GM19193 (cell line): Measurements from ENCODE around the gene ZNF618.

Experiments
- POLR2A ChIP-seq: IDR thresholded peaks from 4 replicates; pipeline ENCODE4 v1.6.1; 2011; ENCODE audit not compliant: insufficient read depth, insufficient read length; ENCODE audit errors: extremely low read depth

ZNF618 gene

DNA sequence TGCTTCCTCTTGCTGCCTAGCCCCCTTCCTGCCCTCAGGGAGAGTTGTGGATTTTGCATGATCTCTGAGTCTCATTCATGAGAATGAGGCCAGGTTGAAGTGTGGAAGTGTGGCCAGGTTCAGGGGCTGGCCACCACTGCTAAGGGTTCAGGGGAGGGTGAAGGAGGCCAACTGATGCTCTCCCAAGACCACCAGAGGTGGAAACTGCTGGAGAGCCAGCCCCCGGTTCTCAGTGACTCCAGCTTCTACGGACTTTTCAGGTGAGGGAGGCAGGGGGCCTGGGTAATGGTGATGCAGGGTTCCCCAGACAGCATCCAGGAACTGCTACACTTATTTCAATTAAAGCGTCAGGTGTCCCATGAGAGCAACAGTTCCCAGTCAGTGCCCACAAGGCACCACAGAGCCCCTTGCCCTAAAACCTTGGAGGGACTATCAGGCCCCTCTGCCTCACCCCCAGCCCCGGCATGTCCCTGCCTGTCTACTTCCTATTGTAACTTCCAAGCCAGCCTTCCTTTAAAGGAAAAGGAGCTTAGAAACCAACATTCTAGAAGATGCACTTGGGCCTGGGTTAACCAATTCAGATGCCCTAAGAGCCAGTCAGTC is 151.9 kb downstream of the ZNF618 start:
- no peak for TF ChIP-seq POLR2A

DNA sequence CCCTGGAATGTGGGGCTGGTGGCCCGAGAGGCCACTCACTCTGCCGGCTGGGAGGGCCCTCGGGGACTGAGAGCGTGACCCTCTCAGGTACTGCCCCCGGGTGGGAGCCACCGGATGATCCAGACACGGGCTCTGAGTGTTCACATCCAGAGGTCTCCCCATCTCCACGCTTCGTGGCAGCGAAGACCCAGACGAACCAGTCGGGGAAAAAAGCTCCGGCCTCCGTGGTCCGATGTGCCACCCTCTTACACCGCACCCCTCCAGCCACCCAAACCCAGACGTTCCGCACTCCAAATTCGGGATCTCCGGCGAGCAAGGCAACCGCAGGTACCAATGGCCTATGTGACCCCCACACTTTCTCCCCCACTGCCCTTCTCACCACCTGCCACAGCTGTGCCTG is 152.5 kb downstream of the ZNF618 start:
- TF ChIP-seq POLR2A = no peak

DNA sequence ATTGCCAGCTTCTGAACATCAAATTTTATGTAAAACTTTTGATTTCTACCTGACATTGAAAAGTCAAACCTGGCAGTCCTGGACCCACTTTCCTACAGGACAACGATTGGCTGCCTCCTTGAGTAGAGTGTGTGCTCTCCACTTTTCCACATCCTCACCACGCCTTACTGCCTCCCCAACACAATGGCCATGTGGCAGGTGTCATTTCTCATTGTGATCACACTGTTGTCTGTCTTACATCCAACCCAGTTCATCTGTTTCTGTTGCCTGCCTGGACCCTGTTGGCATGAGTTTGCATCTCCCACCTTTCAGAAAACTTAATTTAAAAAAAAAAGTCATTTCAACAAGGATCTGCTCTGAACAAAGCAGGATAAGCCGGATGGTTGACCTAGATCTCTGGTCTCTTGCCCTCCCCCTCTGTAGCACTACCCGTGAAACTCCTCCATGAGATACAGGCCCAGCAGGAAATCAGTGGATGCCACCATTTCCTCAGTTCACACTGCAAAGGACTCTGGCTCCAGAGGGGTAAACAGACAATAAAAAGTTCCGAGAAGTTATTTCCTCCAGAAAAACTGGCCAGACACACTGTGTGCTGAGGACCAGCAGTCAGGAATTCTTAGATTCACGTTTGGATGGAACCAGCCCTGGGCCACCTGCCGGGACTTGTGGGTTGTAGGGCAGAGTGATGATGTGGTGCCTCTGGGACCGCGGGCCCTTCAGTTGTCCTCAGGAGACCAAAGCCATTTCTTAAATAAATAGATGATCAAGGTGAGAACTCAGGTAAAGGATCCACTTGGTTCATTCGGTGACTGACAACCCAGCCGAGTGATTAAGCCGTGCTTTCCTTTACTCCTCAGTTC is 153.4 kb downstream of the ZNF618 start:
- no peak for TF ChIP-seq POLR2A

DNA sequence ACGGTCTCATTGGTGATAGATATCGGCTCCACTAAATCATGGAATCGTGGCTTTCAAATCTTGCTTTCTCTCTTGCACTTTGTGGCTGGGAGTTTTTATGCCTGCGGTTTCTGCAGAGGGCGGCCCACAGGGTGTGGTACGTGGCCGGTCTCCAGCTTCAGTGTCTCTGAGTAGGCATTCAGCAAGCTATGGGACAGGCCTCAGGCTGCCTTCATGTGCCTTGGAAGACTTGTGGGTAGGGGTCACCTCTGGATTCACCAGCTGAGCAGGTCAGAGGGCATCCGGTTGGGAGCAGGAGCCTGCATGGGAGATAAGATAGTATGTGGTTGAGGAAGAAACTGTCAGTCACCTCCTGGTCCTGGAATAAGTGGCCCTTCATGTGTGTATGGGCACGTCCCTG is 154.3 kb downstream of the ZNF618 start:
- no peak for TF ChIP-seq POLR2A

DNA sequence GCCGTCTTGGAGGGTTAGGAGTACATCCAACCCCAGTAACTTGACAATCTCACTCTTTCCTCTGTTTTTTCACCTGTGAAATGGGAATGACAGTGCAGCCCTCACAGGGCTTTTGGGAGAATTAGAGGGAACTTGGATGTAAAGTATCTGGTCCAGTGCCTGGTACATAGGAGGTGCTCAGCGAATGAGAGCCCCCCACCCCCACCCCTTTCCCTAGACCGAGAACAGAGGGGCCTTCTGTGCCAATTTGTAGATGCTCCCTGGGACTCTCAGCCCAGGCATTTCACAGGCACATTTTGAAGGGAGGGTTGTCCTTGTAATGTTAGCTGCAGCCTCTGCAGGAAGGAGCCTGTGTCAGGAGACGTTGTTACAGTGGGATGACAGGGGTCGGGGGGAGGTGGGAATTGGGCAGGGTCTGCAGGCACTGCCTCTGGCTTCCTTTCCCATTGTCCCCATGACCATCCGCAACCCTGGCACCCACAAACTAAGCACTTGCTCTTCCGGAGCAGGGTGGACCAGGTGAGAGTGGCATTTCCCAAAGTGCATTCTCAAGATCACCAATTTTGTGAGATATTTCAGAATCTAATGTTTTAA is 155.0 kb downstream of the ZNF618 start:
- no peak for TF ChIP-seq POLR2A

DNA sequence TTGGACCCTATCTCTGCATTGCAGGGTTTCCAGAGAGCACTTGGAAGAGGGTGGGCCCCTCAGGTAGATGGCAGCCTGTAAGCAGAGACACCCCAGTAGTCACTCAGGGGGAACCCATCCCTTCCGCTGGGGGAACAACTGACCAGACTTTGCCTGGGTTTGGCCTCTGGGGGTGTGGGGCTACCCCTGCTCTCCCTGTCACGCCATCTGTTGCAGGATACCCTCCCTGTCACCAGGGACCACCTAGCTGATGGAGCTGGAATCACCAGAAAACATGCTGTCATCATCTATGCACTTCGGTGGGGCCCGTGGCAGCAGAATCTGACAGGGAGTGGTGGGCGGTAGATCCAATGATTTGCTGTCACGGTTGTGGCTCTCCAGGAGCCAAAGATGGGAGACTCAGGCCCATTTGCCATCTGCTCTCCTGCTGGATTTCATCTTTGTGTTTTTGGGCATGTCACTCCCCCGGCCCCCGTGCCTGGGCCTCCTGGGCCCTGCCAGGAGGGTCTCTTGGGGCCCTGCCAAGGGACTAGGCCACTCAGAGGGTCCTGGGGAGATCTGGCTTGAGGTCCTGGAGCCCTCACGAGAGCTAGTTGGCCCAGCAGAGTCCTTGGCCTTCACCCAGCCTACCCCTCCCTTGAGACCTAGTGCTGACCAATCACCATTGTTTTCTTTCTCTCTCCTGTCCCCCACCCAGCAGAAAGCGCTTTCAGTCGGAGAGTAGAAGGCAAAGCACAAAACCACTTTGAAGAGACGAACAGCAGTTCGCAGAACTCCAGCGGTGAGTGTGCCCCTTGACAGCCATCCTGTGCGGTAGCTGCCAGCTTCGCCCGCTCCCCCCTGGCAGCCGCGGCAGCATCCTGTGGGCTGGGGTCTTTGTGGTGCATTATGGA is 156.1 kb downstream of the ZNF618 start:
- no peak for TF ChIP-seq POLR2A

DNA sequence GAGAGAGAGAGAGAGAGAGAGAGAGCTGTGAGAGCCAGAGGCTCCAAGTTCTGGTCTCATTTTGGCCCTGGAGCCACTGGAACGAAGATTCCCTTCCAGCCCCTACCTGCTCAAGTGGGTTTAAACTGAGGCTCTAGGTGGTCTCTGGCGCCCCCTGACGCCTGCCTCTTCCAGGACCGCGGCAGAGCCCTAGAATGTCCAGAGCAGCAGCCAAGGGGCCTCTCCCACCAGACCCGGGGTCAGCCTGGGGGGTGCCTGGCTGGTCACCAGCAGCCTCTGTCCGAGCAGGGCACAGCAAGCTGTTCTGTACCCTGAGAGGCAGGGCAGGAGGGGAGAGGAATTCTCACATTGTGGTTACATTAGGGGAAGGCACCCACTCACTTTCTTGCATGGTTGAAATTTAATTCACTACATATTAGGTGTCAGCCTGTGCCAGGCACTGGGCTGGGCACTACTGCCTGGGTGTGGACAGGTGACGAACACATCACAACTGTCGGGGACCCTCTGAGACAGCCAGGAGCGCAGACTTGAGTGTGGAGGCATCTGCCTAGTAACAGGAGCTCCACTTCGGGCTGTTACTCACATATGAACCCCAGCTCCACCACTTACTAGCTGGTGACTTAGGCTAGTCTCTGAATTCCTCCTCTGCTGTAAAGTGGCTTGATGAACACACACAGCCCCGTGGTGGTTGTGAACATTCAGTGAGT is 157.4 kb downstream of the ZNF618 start:
- no peak for TF ChIP-seq POLR2A

DNA sequence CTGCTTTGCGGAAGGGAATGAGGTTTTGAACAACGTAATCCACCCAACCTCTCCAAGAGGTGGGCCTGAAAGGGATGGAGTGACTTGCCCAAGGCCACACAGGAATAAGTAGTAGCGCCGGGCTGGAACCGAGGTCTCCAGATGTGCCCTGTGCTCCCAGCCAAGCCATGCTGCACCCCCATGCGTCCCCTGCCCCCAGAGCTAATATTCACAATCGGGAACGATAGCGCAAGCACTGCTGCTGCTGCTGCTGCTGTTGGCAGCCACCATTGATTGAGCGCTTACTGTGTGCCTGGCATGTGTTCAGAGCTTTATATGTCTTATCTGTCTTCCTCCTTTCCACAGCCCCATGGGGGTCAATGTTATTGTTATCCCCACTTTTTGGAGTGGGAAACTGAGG is 158.1 kb downstream of the ZNF618 start:
- no peak for TF ChIP-seq POLR2A

DNA sequence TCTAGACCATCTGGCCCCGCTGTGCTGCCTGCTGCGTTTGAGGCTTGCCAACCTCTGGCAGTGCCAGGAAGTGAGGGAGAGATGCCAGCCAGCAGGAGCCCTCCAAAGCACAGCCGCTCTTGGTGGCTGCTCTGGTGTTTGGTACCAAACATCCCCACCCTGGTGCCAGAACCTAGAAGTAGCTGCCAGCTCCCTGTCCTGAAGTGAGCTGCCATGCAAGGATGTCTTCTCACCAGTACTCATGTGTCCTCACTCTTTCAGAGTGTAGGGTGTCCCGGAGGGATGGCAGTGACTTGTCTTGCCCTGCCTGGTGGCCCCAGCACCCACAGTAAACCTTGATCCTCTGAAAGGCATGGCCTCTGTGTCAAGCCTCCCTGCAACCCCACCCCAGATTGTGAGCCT is 158.6 kb downstream of the ZNF618 start:
- TF ChIP-seq POLR2A = no peak

DNA sequence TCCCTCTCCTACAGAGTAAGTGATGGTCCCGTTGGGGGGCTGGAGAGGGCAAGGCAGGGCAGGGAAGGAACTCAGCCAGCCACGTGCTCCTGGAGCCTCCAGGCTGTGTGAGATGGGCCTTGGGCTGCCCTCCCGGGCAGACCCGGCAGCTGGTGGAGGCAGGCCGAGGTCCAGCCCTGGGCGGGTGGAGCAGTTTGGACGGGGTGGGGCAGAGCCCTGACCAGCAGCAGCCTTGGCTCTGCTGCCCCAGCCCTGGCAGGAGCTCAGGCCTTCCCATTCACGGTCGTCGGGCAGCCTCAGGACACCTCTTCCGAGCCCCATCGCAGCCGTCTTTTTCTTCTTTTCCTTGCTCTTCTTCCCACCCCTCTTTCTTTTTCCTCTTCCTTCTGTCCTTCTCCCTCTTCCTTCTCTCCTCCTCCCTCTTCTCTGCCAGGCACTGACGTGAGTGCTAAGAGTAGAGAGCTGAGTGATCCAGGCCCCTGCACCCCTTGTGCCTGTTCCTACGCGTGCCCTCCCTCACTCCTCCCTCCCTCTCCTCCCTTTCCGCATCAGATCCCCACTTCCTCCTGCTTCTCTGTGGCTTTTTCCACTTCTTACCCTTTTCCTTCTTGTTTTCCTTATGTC is 159.2 kb downstream of the ZNF618 start:
- TF ChIP-seq POLR2A = no peak

DNA sequence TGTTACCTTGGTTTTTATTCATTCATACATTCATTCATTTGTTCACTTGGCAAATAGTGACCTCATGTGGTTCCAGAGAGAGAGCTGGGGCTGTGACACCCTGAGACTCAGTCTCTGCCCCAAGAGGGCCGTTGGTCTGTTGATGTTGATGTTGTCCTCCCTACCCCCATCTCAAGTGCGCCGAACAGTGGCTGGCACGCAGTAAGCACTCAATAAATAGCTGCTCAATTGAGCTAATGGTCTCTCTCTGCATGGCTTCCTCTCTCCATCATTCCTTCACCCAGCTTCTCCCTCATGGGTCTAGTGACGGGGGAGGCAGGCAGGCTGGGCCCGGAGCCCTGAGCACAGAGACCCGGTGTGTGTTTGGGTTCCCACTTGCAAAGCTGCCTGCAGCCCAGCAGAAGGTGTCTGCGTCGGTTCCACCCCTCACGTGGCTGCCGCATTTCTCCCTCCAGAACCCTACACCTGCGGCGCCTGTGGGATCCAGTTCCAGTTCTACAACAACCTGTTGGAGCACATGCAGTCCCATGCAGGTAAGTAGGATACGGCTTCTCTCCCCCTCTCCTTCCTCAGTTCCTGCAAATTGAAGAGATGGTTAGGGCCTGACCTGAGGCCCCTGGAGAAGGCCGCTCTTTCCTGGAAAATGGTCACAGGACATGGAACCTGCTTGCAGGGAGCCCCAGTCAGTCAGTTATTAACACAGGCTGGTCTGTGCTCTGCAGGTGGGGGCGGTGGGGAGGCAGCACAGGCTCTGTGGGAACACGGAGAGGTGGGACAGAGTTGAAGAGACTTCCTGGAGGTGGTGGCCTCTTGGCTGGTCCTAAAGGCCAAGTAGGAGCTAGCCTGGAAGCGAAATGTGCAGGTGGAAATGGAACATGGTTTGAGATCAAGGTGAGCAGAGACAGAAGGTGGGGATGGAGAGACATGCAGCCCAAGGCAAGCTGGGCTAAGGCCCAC is 160.0 kb downstream of the ZNF618 start:
- TF ChIP-seq POLR2A = no peak

DNA sequence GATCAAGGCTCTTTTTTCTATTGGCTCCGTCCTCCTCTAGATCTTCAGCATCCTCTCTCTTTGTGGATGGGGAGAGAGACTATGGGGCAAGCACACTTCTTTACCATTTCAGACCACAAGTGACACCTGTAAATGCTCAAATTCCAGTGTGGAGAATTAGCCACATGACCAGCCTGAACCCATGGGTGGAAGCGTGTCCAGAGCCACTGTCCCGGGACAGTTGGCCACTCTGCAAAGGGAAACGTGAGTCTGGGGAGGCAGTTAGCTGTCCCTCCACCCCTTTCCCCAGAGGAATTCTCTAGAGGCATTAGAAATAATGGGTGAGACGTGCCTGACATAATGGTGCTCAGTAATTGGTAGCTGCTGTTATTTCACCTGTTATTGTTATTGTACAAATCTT is 161.1 kb downstream of the ZNF618 start:
- no peak for TF ChIP-seq POLR2A
